ENCODE results near the gene GALNT7. TPM values are rescaled to one million over a fixed set of nuclear protein-coding genes. Genes with fewer than 3 reads are reported as not detected.
A peak's percentile ranks its signal among the peaks of the same experiment; 100 is the strongest.

Gene GALNT7
- polyA plus RNA-seq, 1 of the 3 experiments (the other 2 are of a cell fraction) = 14.8 TPM

DNA sequence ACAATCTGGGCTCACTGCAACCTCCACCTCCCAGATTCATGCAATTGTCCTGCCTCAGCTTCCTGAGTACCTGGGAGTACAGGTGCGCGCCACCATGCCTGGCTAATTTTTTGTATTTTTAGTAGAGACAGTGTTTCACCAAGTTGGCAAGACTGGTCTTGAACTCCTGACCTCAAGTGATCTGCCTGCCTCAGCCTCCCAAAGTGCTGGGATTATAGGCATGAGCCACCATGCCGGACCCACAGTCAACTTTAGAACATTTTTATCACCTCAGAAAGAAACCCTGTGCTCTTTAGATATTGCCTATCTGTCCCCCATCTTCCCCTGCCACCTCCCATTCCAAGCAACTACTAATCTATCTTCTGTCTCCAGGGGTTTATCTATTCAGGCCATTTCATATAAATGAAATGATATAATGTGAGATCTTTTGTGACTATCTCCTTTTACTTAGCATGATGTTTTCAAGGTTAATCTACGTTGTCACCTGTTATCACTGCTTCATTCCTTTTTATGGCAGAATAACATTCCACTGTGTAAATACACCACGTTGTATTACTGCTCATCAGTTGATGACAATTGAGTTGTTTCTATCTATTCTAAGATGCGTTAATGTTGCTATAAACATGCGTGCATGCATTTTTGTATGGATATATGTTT lies 44.3 kb upstream of the GALNT7 start:
- ChIA-PET POLR2A (no interaction called here), CTCF (no interaction called here)
- H3K4me2 ChIP-seq = no peak overlapping the region
- no peaks in the 10 kb centered on the region for H3K79me2 ChIP-seq (ENCODE audit: insufficient read depth)
- H2AFZ ChIP-seq (ENCODE audit: low read depth) = no peak overlapping the region
- WGBS (ENCODE audit: low lambda C conversion rate) = 89% methylated on average over 7 of the region's 7 CpGs
- DNase-seq = no peak
- no peak for TF ChIP-seq TCF12 (IDR thresholded peaks at IDR 0.05)
- no peak for TF ChIP-seq NRF1 (IDR thresholded peaks at IDR 0.05; ENCODE audit: low read depth, low read length)
- no peak for TF ChIP-seq SIN3A (IDR thresholded peaks at IDR 0.05; ENCODE audit: borderline replicate concordance, low read depth, low read length)
- no peak for TF ChIP-seq POLR2AphosphoS5 (IDR thresholded peaks at IDR 0.05; ENCODE audit: low read depth, low read length)
- no peak for TF ChIP-seq PBX3 (IDR thresholded peaks at IDR 0.05)
- no peak for TF ChIP-seq CHD2 (IDR thresholded peaks at IDR 0.05; ENCODE audit: low read length, partially characterized antibody)
- no peak for TF ChIP-seq RXRA (IDR thresholded peaks at IDR 0.05; ENCODE audit: borderline replicate concordance, low read depth)
- TF ChIP-seq MXI1 (IDR thresholded peaks at IDR 0.05; ENCODE audit: low read depth, low read length) = no peak
- no peak for TF ChIP-seq FOSL2 (IDR thresholded peaks at IDR 0.05; ENCODE audit: borderline replicate concordance, low read depth)
- no peak for TF ChIP-seq CTCF (IDR thresholded peaks at IDR 0.05)
- no peak for TF ChIP-seq USF2 (IDR thresholded peaks at IDR 0.05; ENCODE audit: borderline replicate concordance, low read depth, low read length)
- no peak overlapping the region; a peak in 1 of 4 replicates for H3K27ac ChIP-seq (ENCODE audit: low read depth in 2 of 2, low read length in 1 of 2)
- H3K9ac ChIP-seq = no peak overlapping the region
- H3K27me3 ChIP-seq (ENCODE audit: insufficient read depth) = no peaks in the 10 kb centered on the region
- peaks cover 2% of the 10 kb centered on the region for H3F3A ChIP-seq (replicated peaks; ENCODE audit: insufficient read depth)
- peaks cover 0 to 2% of the 10 kb centered on the region in 2 experiments; a peak in 2 of 4 replicates for H3K4me1 ChIP-seq (ENCODE audit: control insufficient read depth in 1 of 2, insufficient read depth in 2 of 2, low read depth in 1 of 2, low read length in 1 of 2)
- H3K4me3 ChIP-seq (ENCODE audit: low read depth in 2 of 2, low read length in 1 of 2) = no peak overlapping the region
- H3K36me3 ChIP-seq (replicated peaks in 1 of 2; ENCODE audit: control insufficient read depth in 1 of 2, insufficient read depth in 2 of 2, low read length in 1 of 2) = no peaks in the 10 kb centered on the region
- H4K20me1 ChIP-seq (ENCODE audit: insufficient read depth) = no peaks in the 10 kb centered on the region
- H3K9me2 ChIP-seq = no peaks in the 10 kb centered on the region
- no peaks in the 10 kb centered on the region for H3K9me3 ChIP-seq

- peaks cover 2% of the 10 kb centered on the region for H3F3A ChIP-seq (replicated peaks; ENCODE audit: insufficient read depth)
- H3K9me3 ChIP-seq = no peaks in the 10 kb centered on the region
- H3K79me2 ChIP-seq (ENCODE audit: insufficient read depth) = no peaks in the 10 kb centered on the region
- 59% methylated on average over 4 of the region's 4 CpGs for WGBS (ENCODE audit: low lambda C conversion rate)
- H3K9ac ChIP-seq = no peak overlapping the region
- H4K20me1 ChIP-seq (ENCODE audit: insufficient read depth) = no peaks in the 10 kb centered on the region
- H3K4me2 ChIP-seq = no peak overlapping the region
- ChIA-PET POLR2A (no interaction called here), CTCF (interaction anchor here (0.9 to 1.5 kb wide), 2 partner anchors 19 to 133 kb away, joined by 3 read pairs; no protein-coding TSS in a partner anchor)
- peaks cover 0 to 2% of the 10 kb centered on the region in 2 experiments; a peak in 2 of 4 replicates for H3K4me1 ChIP-seq (ENCODE audit: control insufficient read depth in 1 of 2, insufficient read depth in 2 of 2, low read depth in 1 of 2, low read length in 1 of 2)
- no peaks in the 10 kb centered on the region for H3K9me2 ChIP-seq
- H3K4me3 ChIP-seq (ENCODE audit: low read depth in 2 of 2, low read length in 1 of 2) = no peak overlapping the region
- H3K27me3 ChIP-seq (ENCODE audit: insufficient read depth) = no peaks in the 10 kb centered on the region
- peak overlapping the region in 1 of 2 experiments; percentile 40; a peak in 2 of 4 replicates for H3K27ac ChIP-seq (ENCODE audit: low read depth in 2 of 2, low read length in 1 of 2)
- H3K36me3 ChIP-seq (replicated peaks in 1 of 2; ENCODE audit: control insufficient read depth in 1 of 2, insufficient read depth in 2 of 2, low read length in 1 of 2) = no peaks in the 10 kb centered on the region
- no peak overlapping the region for H2AFZ ChIP-seq (ENCODE audit: low read depth)
- DNase-seq = no peak
- TF ChIP-seq PBX3 (IDR thresholded peaks at IDR 0.05) = peak; percentile 33
- TF ChIP-seq TCF12 (IDR thresholded peaks at IDR 0.05) = peak; percentile 34; the same call in 1 of the 2 replicates
- TF ChIP-seq JUND (IDR thresholded peaks at IDR 0.05) = peak; percentile 17; the same call in 1 of the 2 replicates
- 0 out of 2 replicates have a peak, but pooled peaks have one; percentile 8 for TF ChIP-seq NFIC (IDR thresholded peaks at IDR 0.05; ENCODE audit: borderline replicate concordance)
- no peak for TF ChIP-seq RAD21 (IDR thresholded peaks at IDR 0.05; ENCODE audit: low read length)
Measured at GRCh38 chr4:173125216-173125812, 43.3 kb upstream of the GALNT7 start.
